ENCODE data around the gene LACRT.

DNA sequence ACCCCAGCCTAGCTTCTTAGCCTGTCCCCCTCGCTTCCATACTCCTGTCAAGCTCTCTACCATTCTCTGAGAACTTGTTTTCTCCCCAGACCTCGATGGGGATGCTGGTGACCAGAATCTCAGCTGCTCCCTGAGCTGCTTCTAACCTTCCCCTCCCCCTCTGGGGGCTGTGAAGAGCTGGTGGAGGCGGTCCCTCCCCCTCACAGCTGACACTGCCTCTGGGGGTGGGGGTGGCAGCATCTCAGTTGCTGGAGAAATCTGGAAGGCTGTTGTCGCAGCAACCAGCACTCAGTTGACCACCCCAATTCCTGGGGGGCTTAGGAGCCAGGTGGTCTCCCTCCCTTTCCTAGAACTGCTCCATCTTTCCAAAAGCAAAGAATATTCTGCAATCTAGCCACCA is 51.0 kb downstream of the LACRT start:
- TF ChIP-seq SUZ12 (IDR thresholded peaks at IDR 0.05; ENCODE audit: extremely low read depth, insufficient read depth, insufficient read length) (no peak), YY1 (IDR thresholded peaks at IDR 0.05; ENCODE audit: insufficient read depth, insufficient read length) (no peak)

Data from NT2/D1 (cell line).